ENCODE measurements around the gene ST13.

- TF ChIP-seq CTCF (optimal IDR thresholded peaks at IDR 0.05 in 1 of 3, IDR thresholded peaks at IDR 0.05 in 1 of 3, conservative IDR thresholded peaks at IDR 0.05 in 1 of 3; ENCODE audit: extremely low read depth in 1 of 3, insufficient read depth in 2 of 3, low read length in 3 of 3) = no peak
- no peak for TF ChIP-seq EZH2 (IDR thresholded peaks at IDR 0.05; ENCODE audit: low read length)
Observed at GRCh38 chr22:40797427-40797826, 59.0 kb downstream of the ST13 start.
